CD4-positive, alpha-beta T cell treated with Interferon alpha-2 for 1 hour (primary cell): Measurements from ENCODE around the gene GATC.

ENCODE experiments used
- DNase-seq, 2 donors: peaks; one replicate each; pipeline ENCODE4 v3.0.0-alpha.2; 2020 to 2022

The GATC gene

DNA sequence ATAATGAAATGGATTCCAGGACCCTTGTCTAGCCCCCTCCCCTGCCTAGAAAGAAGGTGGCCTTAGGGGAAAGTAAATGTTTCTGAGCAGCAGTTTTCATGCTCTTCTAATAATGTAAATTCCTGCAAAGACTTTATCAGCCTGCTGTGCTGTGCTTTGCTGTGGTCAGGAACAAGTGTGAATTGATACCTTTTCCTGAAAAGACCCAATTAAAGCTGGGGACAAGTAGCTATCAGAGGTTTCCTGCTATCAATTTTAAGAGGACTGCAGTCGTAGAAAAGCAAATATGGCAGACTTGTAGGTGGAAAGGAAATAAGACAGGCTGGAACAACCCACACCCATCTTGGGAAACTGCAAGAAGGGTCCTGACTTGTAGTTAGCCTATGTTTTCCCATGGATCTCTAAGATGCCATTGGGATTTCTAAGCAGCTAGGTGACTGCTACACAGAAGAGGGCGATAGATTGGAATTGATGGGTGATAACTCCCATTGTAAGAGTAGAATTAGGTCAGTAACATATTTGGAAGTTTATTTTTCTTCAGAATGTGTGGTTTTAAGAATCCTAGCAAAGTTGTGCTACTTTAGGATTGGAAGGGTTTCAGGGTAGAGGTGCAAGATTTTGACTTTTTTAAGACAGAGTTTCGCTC lies 52.7 kb downstream of the GATC start:
- no peak for DNase-seq

DNA sequence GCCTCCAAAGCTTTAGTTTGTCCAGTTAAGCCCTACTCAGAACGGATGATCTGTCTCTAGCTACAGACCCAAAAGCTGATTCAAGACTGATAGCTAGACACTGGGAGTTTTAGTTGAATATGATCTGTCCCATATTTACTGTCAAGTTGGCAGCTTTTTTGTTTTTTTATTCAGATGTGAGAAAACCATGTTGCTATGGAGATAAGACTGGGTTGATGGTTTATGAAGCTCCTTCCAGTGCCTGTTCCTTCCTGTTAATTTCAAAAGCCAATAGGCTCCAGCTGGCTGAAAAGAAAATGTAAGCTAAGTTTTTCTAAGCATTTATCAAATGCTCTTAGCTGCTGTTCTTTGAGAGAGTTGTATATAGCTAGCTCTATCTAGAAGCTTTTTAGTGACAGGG lies 54.3 kb downstream of the GATC start:
- peak in 1 of 2 donors; percentile 13 for DNase-seq

- no peak for DNase-seq
Measured at GRCh38 chr12:120504587-120504986, 58.3 kb downstream of the GATC start.

- no peak for DNase-seq
Measured at GRCh38 chr12:120508537-120508936, 62.3 kb downstream of the GATC start.
